A549 (cell line): ENCODE measurements around the gene BCO1. TPM values are rescaled to one million over a fixed set of nuclear protein-coding genes. Genes with fewer than 3 reads are reported as not detected.

Source experiments
- ATAC-seq, 2 experiments: fragments of 200-7000 bp in 1 of 2; fragments of >200 bp in 1 of 2; cut with Nextera tagmentation in 1 of 2; cut with Tn5 transposase in 1 of 2; 3 replicates each; pipeline versions ENCODE4 v1.8.0 to v1.9.1; 2018 to 2020; ENCODE audit warnings: mild to moderate bottlenecking in 1 of 2, moderate library complexity in 1 of 2
- CTCF ChIA-PET: fragments of 300-600 bp; sonication (Branson Sonifier 250); formaldehyde crosslinking; extraction: SDS; loops from one replicate; lab custom pipeline; 2021; ENCODE audit warnings: antibody characterized with exemption, inconsistent platforms; lab: Yijun Ruan, JAX
- POLR2A ChIA-PET: fragments of 350-600 bp; formaldehyde crosslinking; extraction: SDS; loops from one replicate; lab custom pipeline; 2021; ENCODE audit warnings: antibody characterized with exemption, inconsistent platforms; lab: Yijun Ruan, JAX
- DNase-seq, 2 experiments: peaks; one replicate each; pipeline versions ENCODE4 v3.0.0 to v3.0.0-alpha.2; 2011 to 2016; ENCODE audit warnings: low read depth in 1 of 2, low spot score in 1 of 2
- FAIRE-seq: peaks from 2 replicates; lab custom pipeline; 2011; peaks lifted over from hg19 to GRCh38; lab: Jason Lieb, UNC
- H3K27ac ChIP-seq, 2 experiments: fragments of >200 bp; sonication (Bioruptor Twin); formaldehyde crosslinking; 3 replicates each; pipeline ENCODE4 v1.5.1; 2016 to 2017
- H3K4me1 ChIP-seq: fragments of >200 bp; sonication (Bioruptor Twin); formaldehyde crosslinking; 3 replicates; pipeline ENCODE4 v1.6.1; 2016
- H3K4me2 ChIP-seq: fragments of >200 bp; sonication (Bioruptor Twin); formaldehyde crosslinking; 3 replicates; pipeline ENCODE4 v1.6.1; 2016
- H3K4me3 ChIP-seq: fragments of >200 bp; sonication (Bioruptor Twin); formaldehyde crosslinking; 3 replicates; pipeline ENCODE4 v1.5.1; 2016
- H3K9me3 ChIP-seq: fragments of >200 bp; sonication (Bioruptor Twin); formaldehyde crosslinking; 3 replicates; pipeline ENCODE4 v1.6.1; 2016
- CBX2 ChIP-seq: fragments of 200-600 bp; sonication (generic); IDR thresholded peaks from 2 replicates; pipeline ENCODE4 v1.6.1; 2016; ENCODE audit warnings: low read depth, mild to moderate bottlenecking, borderline replicate concordance
- CBX8 ChIP-seq: fragments of 200-600 bp; sonication (generic); IDR thresholded peaks from 2 replicates; pipeline ENCODE4 v1.6.1; 2016
- CHD2 ChIP-seq: fragments of 150-350 bp; IDR thresholded peaks from 2 replicates; pipeline ENCODE4 v1.6.1; 2014; ENCODE audit warnings: low read length; ENCODE audit not compliant: partially characterized antibody
- EHF ChIP-seq: fragments of 250-450 bp; sonication (Bioruptor Pico); IDR thresholded peaks from 2 replicates; pipeline ENCODE4 v1.5.0; 2020; ENCODE audit warnings: mild to moderate bottlenecking
- EHMT2 ChIP-seq: fragments of 200-600 bp; sonication (generic); IDR thresholded peaks from 2 replicates; pipeline ENCODE4 v1.6.1; 2016; ENCODE audit warnings: antibody characterized with exemption, low read depth, mild to moderate bottlenecking, moderate library complexity
- EP300 ChIP-seq, 2 experiments: fragments of >200 bp; sonication (Bioruptor Twin); formaldehyde crosslinking; IDR thresholded peaks; 2 replicates in 1 of 2; 3 replicates in 1 of 2; pipeline ENCODE4 v1.6.1; 2016 to 2017
- ESRRA ChIP-seq: fragments of 150-350 bp; IDR thresholded peaks from 2 replicates; pipeline ENCODE4 v1.6.1; 2014; ENCODE audit warnings: mild to moderate bottlenecking, low read length, borderline replicate concordance
- FOXS1 ChIP-seq: fragments of 250-450 bp; sonication (Bioruptor Pico); IDR thresholded peaks from 2 replicates; pipeline ENCODE4 v1.5.0; 2020; ENCODE audit warnings: mild to moderate bottlenecking, moderate library complexity
- HDAC2 ChIP-seq: fragments of 200-600 bp; sonication (generic); IDR thresholded peaks from 2 replicates; pipeline ENCODE4 v1.6.1; 2016
- HEYL ChIP-seq: fragments of 250-450 bp; sonication (Bioruptor Pico); IDR thresholded peaks from 2 replicates; pipeline ENCODE4 v1.8.0; 2021; ENCODE audit warnings: mild to moderate bottlenecking, moderate library complexity
- KDM1A ChIP-seq: fragments of 200-600 bp; sonication (generic); IDR thresholded peaks from 2 replicates; pipeline ENCODE4 v1.6.1; 2016; ENCODE audit warnings: low read depth, mild to moderate bottlenecking
- MAFK ChIP-seq: fragments of 450-650 bp; IDR thresholded peaks from 2 replicates; pipeline ENCODE4 v1.6.1; 2014; ENCODE audit not compliant: partially characterized antibody
- MAZ ChIP-seq: fragments of 150-350 bp; IDR thresholded peaks from 2 replicates; pipeline ENCODE4 v1.6.1; 2014; ENCODE audit warnings: antibody characterized with exemption, low read depth, low read length, borderline replicate concordance
- NFE2L2 ChIP-seq: fragments of 150-350 bp; conservative IDR thresholded peaks from 2 replicates; pipeline ENCODE4 v1.6.1; 2014; ENCODE audit warnings: low read length
- RCOR1 ChIP-seq: fragments of 150-350 bp; IDR thresholded peaks from 2 replicates; pipeline ENCODE4 v1.6.1; 2014; ENCODE audit warnings: antibody characterized with exemption, low read length, low read depth
- SREBF2 ChIP-seq: fragments of 450-650 bp; IDR thresholded peaks from 2 replicates; pipeline ENCODE4 v1.6.1; 2014; ENCODE audit warnings: mild to moderate bottlenecking, moderate library complexity
- ZFP36 ChIP-seq: fragments of 450-650 bp; IDR thresholded peaks from 2 replicates; pipeline ENCODE4 v1.6.1; 2014; ENCODE audit warnings: borderline replicate concordance; ENCODE audit not compliant: partially characterized antibody
- ZSCAN20 ChIP-seq: fragments of 250-450 bp; sonication (Bioruptor Pico); IDR thresholded peaks from 2 replicates; pipeline ENCODE4 v1.8.0; 2022; ENCODE audit warnings: mild to moderate bottlenecking, moderate library complexity
- WGBS: methylation state at CpG from one replicate; pipeline ENCODE4 v1.1.6; 2017; ENCODE audit errors: missing lambda C conversion rate; 5-methylcytosine and 5-hydroxymethylcytosine counted together
- polyA plus RNA-seq, 4 experiments: library from polyadenylated mRNA; depleted of rRNA in 3 of 4; stranded (reverse); fragments of >200 nt; fragmentation: RNase III in 1 of 4; extraction: RNeasy Plus Mini Kit Qiagen cat#74134 plus additional on column Dnase treatment in 1 of 4; gene quantifications; 2 replicates in 3 of 4; 3 replicates in 1 of 4; pipeline ENCODE4 v1.2.3, GENCODE V29; 2011 to 2017
- TF ChIP-seq, protein P1 (sequence below): IDR thresholded peaks from 2 replicates; pipeline ENCODE4 v1.6.1; 2012; ENCODE audit warnings: low read depth, borderline replicate concordance
- TF ChIP-seq, protein P2 (sequence below): fragments of 200-600 bp; sonication (generic); IDR thresholded peaks from 2 replicates; pipeline ENCODE4 v1.6.1; 2016; ENCODE audit warnings: antibody characterized with exemption, mild to moderate bottlenecking, moderate library complexity
- TF ChIP-seq, protein P3 (sequence below): fragments of >200 bp; sonication (Bioruptor Twin); formaldehyde crosslinking; IDR thresholded peaks from 3 replicates; pipeline ENCODE4 v1.6.1; 2016
- TF ChIP-seq, protein P4 (sequence below): fragments of 150-350 bp; IDR thresholded peaks from 2 replicates; pipeline ENCODE4 v1.6.1; 2014; ENCODE audit warnings: low read depth, mild to moderate bottlenecking, low read length
- TF ChIP-seq, protein P5 (sequence below): IDR thresholded peaks from 2 replicates; pipeline ENCODE4 v1.6.1; 2012
- TF ChIP-seq, protein P6 (sequence below): fragments of >200 bp; sonication (Bioruptor Twin); formaldehyde crosslinking; IDR thresholded peaks from 2 replicates; pipeline ENCODE4 v1.6.1; 2016

BCO1 gene
- polyA plus RNA-seq, 2 of the 4 experiments (the other 2 are of a cell fraction): 5.0 to 6.2 TPM

DNA sequence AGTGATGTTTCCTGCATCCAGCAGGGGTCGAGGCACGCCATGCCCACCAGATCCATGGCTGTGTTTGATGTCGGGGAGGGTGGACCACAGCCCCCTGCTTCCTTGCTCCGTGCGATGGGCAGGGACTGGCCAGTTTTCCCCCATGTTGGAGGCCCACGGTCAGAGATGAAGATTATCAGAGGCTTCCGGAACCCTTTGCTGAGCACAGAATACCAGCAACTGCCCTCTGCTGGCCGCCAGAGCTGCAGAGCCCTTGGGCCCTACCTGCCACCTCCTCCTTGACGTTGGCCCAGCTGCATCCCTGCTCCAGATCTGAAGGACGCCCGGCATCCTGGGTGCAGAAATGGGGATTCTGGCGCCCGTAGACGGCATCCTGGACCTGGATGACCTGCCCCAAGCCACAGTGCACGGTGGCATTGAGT lies 23.7 kb upstream of the BCO1 start (continued):
- TF ChIP-seq HDAC2 (no peak), EHF (no peak), MAFK (no peak), FOXS1 (CRISPR knock-in tag) (no peak), CBX8 (no peak), EHMT2 (no peak)
- TF ChIP-seq, protein P1, sequence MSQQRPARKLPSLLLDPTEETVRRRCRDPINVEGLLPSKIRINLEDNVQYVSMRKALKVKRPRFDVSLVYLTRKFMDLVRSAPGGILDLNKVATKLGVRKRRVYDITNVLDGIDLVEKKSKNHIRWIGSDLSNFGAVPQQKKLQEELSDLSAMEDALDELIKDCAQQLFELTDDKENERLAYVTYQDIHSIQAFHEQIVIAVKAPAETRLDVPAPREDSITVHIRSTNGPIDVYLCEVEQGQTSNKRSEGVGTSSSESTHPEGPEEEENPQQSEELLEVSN: no peak
- TF ChIP-seq, protein P2, sequence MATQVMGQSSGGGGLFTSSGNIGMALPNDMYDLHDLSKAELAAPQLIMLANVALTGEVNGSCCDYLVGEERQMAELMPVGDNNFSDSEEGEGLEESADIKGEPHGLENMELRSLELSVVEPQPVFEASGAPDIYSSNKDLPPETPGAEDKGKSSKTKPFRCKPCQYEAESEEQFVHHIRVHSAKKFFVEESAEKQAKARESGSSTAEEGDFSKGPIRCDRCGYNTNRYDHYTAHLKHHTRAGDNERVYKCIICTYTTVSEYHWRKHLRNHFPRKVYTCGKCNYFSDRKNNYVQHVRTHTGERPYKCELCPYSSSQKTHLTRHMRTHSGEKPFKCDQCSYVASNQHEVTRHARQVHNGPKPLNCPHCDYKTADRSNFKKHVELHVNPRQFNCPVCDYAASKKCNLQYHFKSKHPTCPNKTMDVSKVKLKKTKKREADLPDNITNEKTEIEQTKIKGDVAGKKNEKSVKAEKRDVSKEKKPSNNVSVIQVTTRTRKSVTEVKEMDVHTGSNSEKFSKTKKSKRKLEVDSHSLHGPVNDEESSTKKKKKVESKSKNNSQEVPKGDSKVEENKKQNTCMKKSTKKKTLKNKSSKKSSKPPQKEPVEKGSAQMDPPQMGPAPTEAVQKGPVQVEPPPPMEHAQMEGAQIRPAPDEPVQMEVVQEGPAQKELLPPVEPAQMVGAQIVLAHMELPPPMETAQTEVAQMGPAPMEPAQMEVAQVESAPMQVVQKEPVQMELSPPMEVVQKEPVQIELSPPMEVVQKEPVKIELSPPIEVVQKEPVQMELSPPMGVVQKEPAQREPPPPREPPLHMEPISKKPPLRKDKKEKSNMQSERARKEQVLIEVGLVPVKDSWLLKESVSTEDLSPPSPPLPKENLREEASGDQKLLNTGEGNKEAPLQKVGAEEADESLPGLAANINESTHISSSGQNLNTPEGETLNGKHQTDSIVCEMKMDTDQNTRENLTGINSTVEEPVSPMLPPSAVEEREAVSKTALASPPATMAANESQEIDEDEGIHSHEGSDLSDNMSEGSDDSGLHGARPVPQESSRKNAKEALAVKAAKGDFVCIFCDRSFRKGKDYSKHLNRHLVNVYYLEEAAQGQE: no peak
- TF ChIP-seq, protein P3, sequence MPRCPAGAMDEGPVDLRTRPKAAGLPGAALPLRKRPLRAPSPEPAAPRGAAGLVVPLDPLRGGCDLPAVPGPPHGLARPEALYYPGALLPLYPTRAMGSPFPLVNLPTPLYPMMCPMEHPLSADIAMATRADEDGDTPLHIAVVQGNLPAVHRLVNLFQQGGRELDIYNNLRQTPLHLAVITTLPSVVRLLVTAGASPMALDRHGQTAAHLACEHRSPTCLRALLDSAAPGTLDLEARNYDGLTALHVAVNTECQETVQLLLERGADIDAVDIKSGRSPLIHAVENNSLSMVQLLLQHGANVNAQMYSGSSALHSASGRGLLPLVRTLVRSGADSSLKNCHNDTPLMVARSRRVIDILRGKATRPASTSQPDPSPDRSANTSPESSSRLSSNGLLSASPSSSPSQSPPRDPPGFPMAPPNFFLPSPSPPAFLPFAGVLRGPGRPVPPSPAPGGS: no peak
- TF ChIP-seq, protein P4, sequence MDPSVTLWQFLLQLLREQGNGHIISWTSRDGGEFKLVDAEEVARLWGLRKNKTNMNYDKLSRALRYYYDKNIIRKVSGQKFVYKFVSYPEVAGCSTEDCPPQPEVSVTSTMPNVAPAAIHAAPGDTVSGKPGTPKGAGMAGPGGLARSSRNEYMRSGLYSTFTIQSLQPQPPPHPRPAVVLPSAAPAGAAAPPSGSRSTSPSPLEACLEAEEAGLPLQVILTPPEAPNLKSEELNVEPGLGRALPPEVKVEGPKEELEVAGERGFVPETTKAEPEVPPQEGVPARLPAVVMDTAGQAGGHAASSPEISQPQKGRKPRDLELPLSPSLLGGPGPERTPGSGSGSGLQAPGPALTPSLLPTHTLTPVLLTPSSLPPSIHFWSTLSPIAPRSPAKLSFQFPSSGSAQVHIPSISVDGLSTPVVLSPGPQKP: no peak
- TF ChIP-seq, all 56 proteins: peak for 3

DNA sequence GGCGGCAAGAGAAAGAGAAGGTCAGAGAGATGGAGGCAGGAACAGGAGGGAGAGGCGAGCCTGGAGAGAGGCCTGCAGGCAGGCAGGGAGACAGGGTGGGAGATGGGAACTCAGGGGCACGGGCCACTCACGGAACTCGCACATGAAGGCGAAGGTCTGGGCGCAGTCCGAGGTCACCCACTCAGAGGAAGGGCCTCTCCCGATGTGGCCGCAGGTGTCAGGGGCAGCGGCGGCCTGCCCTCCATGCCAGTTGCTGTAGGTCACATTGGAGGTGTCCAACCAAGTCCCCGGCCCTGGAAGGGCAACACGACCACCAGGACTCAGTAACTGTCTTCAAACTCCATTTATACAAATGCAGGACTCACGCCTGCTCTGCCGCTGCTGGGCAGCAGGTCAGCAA lies 22.4 kb upstream of the BCO1 start:
- Histone ChIP-seq H3K4me2 (no peak overlapping the region), H3K9me3 (no peaks in the 10 kb centered on the region), H3K4me1 (no peaks in the 10 kb centered on the region), H3K27ac (no peak overlapping the region), H3K4me3 (no peak overlapping the region)
- FAIRE-seq (no peak), ATAC-seq (no peak), DNase-seq (no peak)
- 80% methylated on average over 16 of the region's 16 CpGs for WGBS
- ChIA-PET CTCF (interaction anchor here (1.0 to 2.3 kb wide), 2 partner anchors 9 to 11 kb away, joined by 11 to 17 read pairs; no protein-coding TSS in a partner anchor), POLR2A (no interaction called here)
- TF ChIP-seq, protein P2: no peak

DNA sequence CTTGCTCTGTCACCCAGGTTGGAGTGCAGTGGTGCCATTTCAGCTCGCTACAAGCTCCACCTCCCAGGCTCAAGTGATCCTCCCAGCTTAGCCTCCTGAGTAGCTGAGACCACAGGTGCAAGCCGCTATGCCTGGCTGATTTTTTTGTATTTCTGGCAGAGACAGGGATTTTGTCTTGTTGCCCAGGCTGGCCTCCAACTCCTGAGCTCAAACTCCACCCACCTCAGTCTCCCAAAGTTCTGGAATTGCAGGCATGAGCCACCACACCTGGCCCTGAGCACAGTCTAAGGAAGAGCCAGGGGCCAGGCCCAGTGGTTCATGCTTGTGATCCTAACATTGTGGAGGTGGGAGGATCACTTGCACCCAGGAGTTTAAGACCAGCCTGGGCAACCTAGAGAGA lies 21.8 kb upstream of the BCO1 start:
- WGBS: 82% methylated on average over 2 of the region's 2 CpGs
- no peak for DNase-seq
- H3K4me2 ChIP-seq: no peak overlapping the region
- ATAC-seq: no peak
- no peak overlapping the region for H3K27ac ChIP-seq
- H3K9me3 ChIP-seq: no peaks in the 10 kb centered on the region
- FAIRE-seq: no peak
- ChIA-PET POLR2A (no interaction called here), CTCF (interaction anchor here (0.5 to 2.3 kb wide), 5 partner anchors 9 to 1239 kb away, joined by 3 to 17 read pairs (median 3); partner anchors contain the start of gene ATMIN)
- H3K4me1 ChIP-seq: no peaks in the 10 kb centered on the region
- no peak overlapping the region for H3K4me3 ChIP-seq
- TF ChIP-seq ESRRA: no peak
- TF ChIP-seq CHD2: no peak
- no peak for TF ChIP-seq ZSCAN20
- no peak for TF ChIP-seq SREBF2
- no peak for TF ChIP-seq CBX8
- no peak for TF ChIP-seq EHF
- no peak for TF ChIP-seq EP300 (IDR thresholded peaks at IDR 0.05)
- no peak for TF ChIP-seq NFE2L2
- TF ChIP-seq ZFP36: no peak
- no peak for TF ChIP-seq KDM1A
- TF ChIP-seq, protein P5, sequence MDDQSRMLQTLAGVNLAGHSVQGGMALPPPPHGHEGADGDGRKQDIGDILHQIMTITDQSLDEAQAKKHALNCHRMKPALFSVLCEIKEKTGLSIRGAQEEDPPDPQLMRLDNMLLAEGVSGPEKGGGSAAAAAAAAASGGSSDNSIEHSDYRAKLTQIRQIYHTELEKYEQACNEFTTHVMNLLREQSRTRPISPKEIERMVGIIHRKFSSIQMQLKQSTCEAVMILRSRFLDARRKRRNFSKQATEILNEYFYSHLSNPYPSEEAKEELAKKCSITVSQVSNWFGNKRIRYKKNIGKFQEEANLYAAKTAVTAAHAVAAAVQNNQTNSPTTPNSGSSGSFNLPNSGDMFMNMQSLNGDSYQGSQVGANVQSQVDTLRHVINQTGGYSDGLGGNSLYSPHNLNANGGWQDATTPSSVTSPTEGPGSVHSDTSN: no peak
- no peak for TF ChIP-seq FOXS1 (CRISPR knock-in tag)
- no peak for TF ChIP-seq CBX2
- no peak for TF ChIP-seq MAZ
- no peak for TF ChIP-seq HEYL (CRISPR knock-in tag)
- TF ChIP-seq RCOR1: no peak
- TF ChIP-seq, protein P6, sequence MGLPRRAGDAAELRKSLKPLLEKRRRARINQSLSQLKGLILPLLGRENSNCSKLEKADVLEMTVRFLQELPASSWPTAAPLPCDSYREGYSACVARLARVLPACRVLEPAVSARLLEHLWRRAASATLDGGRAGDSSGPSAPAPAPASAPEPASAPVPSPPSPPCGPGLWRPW: no peak
